ENCODE data around the gene AJM1.

DNA sequence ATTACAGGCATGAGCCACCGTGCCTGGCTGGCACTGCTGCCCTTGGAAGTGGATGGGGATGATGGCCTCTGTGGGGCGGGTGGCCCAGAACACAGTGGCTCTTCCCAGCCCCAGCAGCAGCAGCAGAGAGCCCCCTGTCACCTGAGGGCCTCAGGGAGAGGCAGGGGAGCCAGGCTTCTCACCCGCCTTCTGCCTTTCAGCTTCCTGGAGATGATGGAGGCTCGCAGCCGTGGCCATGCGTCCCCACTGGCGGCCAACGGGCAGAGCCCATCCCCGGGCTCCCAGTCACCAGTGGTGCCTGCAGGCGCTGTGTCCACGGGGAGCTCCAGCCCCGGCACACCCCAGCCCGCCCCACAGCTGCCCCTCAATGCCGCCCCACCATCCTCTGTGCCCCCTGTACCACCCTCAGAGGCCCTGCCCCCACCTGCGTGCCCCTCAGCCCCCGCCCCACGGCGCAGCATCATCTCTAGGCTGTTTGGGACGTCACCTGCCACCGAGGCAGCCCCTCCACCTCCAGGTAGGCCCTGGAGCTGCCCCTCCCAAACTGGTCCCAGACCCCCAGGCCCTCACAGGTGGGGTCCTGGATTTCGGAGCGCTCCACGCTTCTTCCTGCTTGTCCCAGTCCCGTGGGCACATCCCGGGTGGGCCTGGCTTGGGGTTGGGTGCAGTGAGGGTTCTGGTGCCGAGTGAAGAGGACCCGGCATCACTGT lies 5.0 kb upstream of the AJM1 start:
- TF ChIP-seq, protein P1, sequence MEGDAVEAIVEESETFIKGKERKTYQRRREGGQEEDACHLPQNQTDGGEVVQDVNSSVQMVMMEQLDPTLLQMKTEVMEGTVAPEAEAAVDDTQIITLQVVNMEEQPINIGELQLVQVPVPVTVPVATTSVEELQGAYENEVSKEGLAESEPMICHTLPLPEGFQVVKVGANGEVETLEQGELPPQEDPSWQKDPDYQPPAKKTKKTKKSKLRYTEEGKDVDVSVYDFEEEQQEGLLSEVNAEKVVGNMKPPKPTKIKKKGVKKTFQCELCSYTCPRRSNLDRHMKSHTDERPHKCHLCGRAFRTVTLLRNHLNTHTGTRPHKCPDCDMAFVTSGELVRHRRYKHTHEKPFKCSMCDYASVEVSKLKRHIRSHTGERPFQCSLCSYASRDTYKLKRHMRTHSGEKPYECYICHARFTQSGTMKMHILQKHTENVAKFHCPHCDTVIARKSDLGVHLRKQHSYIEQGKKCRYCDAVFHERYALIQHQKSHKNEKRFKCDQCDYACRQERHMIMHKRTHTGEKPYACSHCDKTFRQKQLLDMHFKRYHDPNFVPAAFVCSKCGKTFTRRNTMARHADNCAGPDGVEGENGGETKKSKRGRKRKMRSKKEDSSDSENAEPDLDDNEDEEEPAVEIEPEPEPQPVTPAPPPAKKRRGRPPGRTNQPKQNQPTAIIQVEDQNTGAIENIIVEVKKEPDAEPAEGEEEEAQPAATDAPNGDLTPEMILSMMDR (IDR thresholded peaks at IDR 0.05; ENCODE audit: insufficient read depth, low read length), result no peak
- no peak for TF ChIP-seq GABPA (IDR thresholded peaks at IDR 0.05; ENCODE audit: low read depth)
